ENCODE results near the gene JMJD4.

The JMJD4 gene

GRCh38 chr1:227766653-227767277 lies 31.7 kb upstream of the JMJD4 start:
- peaks cover 4% of the 10 kb centered on the region for H3K36me3 ChIP-seq (ENCODE audit: control insufficient read depth, insufficient read depth, low read length)
- no peak overlapping the region for H3K9ac ChIP-seq (ENCODE audit: low read length)
- no peak overlapping the region for H3K4me3 ChIP-seq (ENCODE audit: low read length)
- H3K27me3 ChIP-seq (ENCODE audit: control insufficient read depth, insufficient read depth, low read length) = no peaks in the 10 kb centered on the region
- H3K4me1 ChIP-seq (ENCODE audit: control insufficient read depth, insufficient read depth, low read length) = no peaks in the 10 kb centered on the region
- H3K9me3 ChIP-seq (ENCODE audit: control insufficient read depth, low read length) = no peaks in the 10 kb centered on the region

GRCh38 chr1:227766015-227766634 lies 31.0 kb upstream of the JMJD4 start:
- Histone ChIP-seq H3K27me3 (ENCODE audit: control insufficient read depth, insufficient read depth, low read length) (no peaks in the 10 kb centered on the region), H3K4me1 (ENCODE audit: control insufficient read depth, insufficient read depth, low read length) (no peaks in the 10 kb centered on the region), H3K9ac (ENCODE audit: low read length) (no peak overlapping the region), H3K36me3 (ENCODE audit: control insufficient read depth, insufficient read depth, low read length) (peaks cover 4% of the 10 kb centered on the region), H3K9me3 (ENCODE audit: control insufficient read depth, low read length) (no peaks in the 10 kb centered on the region), H3K4me3 (ENCODE audit: low read length) (no peak overlapping the region)

GRCh38 chr1:227765261-227766014 lies 30.3 kb upstream of the JMJD4 start:
- peaks cover 4% of the 10 kb centered on the region for H3K36me3 ChIP-seq (ENCODE audit: control insufficient read depth, insufficient read depth, low read length)
- H3K9me3 ChIP-seq (ENCODE audit: control insufficient read depth, low read length) = no peaks in the 10 kb centered on the region
- H3K4me1 ChIP-seq (ENCODE audit: control insufficient read depth, insufficient read depth, low read length) = no peaks in the 10 kb centered on the region
- no peak overlapping the region for H3K9ac ChIP-seq (ENCODE audit: low read length)
- no peaks in the 10 kb centered on the region for H3K27me3 ChIP-seq (ENCODE audit: control insufficient read depth, insufficient read depth, low read length)
- H3K4me3 ChIP-seq (ENCODE audit: low read length) = no peak overlapping the region

GRCh38 chr1:227764019-227764391 lies 28.9 kb upstream of the JMJD4 start:
- Histone ChIP-seq H3K4me1 (ENCODE audit: control insufficient read depth, insufficient read depth, low read length) (no peaks in the 10 kb centered on the region), H3K9ac (ENCODE audit: low read length) (no peak overlapping the region), H3K36me3 (ENCODE audit: control insufficient read depth, insufficient read depth, low read length) (peaks cover 4% of the 10 kb centered on the region), H3K9me3 (ENCODE audit: control insufficient read depth, low read length) (no peaks in the 10 kb centered on the region), H3K4me3 (ENCODE audit: low read length) (no peak overlapping the region), H3K27me3 (ENCODE audit: control insufficient read depth, insufficient read depth, low read length) (no peaks in the 10 kb centered on the region)

- Histone ChIP-seq H3K4me1 (ENCODE audit: control insufficient read depth, insufficient read depth, low read length) (no peaks in the 10 kb centered on the region), H3K36me3 (ENCODE audit: control insufficient read depth, insufficient read depth, low read length) (peaks cover 4% of the 10 kb centered on the region), H3K9ac (ENCODE audit: low read length) (no peak overlapping the region), H3K27me3 (ENCODE audit: control insufficient read depth, insufficient read depth, low read length) (no peaks in the 10 kb centered on the region), H3K9me3 (ENCODE audit: control insufficient read depth, low read length) (no peaks in the 10 kb centered on the region), H3K4me3 (ENCODE audit: low read length) (no peak overlapping the region)
Observed at GRCh38 chr1:227763246-227764018, 28.3 kb upstream of the JMJD4 start.

GRCh38 chr1:227762231-227762911 lies 27.3 kb upstream of the JMJD4 start:
- Histone ChIP-seq H3K36me3 (ENCODE audit: control insufficient read depth, insufficient read depth, low read length) (peaks cover 4% of the 10 kb centered on the region), H3K4me1 (ENCODE audit: control insufficient read depth, insufficient read depth, low read length) (no peaks in the 10 kb centered on the region), H3K9me3 (ENCODE audit: control insufficient read depth, low read length) (no peaks in the 10 kb centered on the region), H3K9ac (ENCODE audit: low read length) (no peak overlapping the region), H3K4me3 (ENCODE audit: low read length) (no peak overlapping the region), H3K27me3 (ENCODE audit: control insufficient read depth, insufficient read depth, low read length) (no peaks in the 10 kb centered on the region)

- Histone ChIP-seq H3K9me3 (ENCODE audit: control insufficient read depth, low read length) (no peaks in the 10 kb centered on the region), H3K36me3 (ENCODE audit: control insufficient read depth, insufficient read depth, low read length) (no peaks in the 10 kb centered on the region), H3K4me1 (ENCODE audit: control insufficient read depth, insufficient read depth, low read length) (no peaks in the 10 kb centered on the region), H3K9ac (ENCODE audit: low read length) (no peak overlapping the region), H3K4me3 (ENCODE audit: low read length) (no peak overlapping the region), H3K27me3 (ENCODE audit: control insufficient read depth, insufficient read depth, low read length) (no peaks in the 10 kb centered on the region)
Observed at GRCh38 chr1:227761621-227762230, 26.6 kb upstream of the JMJD4 start.

- H3K4me3 ChIP-seq (ENCODE audit: low read length) = no peak overlapping the region
- no peaks in the 10 kb centered on the region for H3K9me3 ChIP-seq (ENCODE audit: control insufficient read depth, low read length)
- no peak overlapping the region for H3K9ac ChIP-seq (ENCODE audit: low read length)
- no peaks in the 10 kb centered on the region for H3K36me3 ChIP-seq (ENCODE audit: control insufficient read depth, insufficient read depth, low read length)
- no peaks in the 10 kb centered on the region for H3K4me1 ChIP-seq (ENCODE audit: control insufficient read depth, insufficient read depth, low read length)
- H3K27me3 ChIP-seq (ENCODE audit: control insufficient read depth, insufficient read depth, low read length) = no peaks in the 10 kb centered on the region
Observed at GRCh38 chr1:227760377-227760776, 25.3 kb upstream of the JMJD4 start.

GRCh38 chr1:227759341-227760300 lies 24.5 kb upstream of the JMJD4 start:
- Histone ChIP-seq H3K36me3 (ENCODE audit: control insufficient read depth, insufficient read depth, low read length) (no peaks in the 10 kb centered on the region), H3K4me3 (ENCODE audit: low read length) (no peak overlapping the region), H3K4me1 (ENCODE audit: control insufficient read depth, insufficient read depth, low read length) (peaks cover 2% of the 10 kb centered on the region), H3K9ac (ENCODE audit: low read length) (no peak overlapping the region), H3K27me3 (ENCODE audit: control insufficient read depth, insufficient read depth, low read length) (no peaks in the 10 kb centered on the region), H3K9me3 (ENCODE audit: control insufficient read depth, low read length) (no peaks in the 10 kb centered on the region)

GRCh38 chr1:227758366-227758765 lies 23.3 kb upstream of the JMJD4 start:
- H3K4me3 ChIP-seq (ENCODE audit: low read length) = no peak overlapping the region
- peaks cover 11% of the 10 kb centered on the region for H3K4me1 ChIP-seq (ENCODE audit: control insufficient read depth, insufficient read depth, low read length)
- no peak overlapping the region for H3K9ac ChIP-seq (ENCODE audit: low read length)
- H3K9me3 ChIP-seq (ENCODE audit: control insufficient read depth, low read length) = no peaks in the 10 kb centered on the region
- no peaks in the 10 kb centered on the region for H3K27me3 ChIP-seq (ENCODE audit: control insufficient read depth, insufficient read depth, low read length)
- no peaks in the 10 kb centered on the region for H3K36me3 ChIP-seq (ENCODE audit: control insufficient read depth, insufficient read depth, low read length)
